ENCODE results near the gene LRRFIP1.

Gene LRRFIP1

DNA sequence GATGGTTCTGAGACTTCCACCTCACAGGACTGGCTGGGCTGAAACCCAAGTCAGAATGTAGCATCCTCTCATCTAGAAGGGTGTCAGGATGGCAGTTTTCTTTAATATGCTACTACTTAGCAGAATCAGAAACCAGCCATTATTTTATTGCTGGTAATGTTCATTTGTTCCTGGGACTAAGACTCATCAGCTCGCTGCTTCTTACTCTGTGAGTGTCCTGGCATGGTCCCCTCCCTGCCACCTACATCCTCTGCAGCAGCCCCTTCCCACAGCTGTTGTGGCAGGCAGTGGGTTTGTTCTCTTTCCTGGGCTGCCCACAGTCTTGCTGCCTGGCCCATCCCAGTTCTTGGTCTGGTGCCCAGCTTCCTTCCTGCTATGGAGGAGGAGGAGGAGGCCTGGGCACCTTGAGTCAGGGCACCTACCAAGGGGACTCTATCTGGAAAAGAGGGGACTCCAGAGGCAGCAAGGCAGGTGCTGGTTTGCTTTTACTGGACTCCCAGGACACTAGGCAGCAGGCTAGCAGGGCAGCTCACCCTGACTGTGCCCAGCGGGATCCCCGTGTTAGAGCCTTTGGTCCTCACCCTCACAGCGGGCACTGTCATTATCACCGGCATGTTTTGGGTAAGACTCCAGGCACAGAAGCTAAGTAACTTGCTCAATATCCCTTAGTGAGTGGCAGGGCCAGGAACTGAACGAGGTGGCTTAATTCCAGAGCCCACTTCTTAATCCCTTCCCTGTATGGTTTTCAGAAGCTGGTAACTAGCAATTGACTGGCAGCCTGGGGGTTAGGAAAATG lies 62.1 kb downstream of the LRRFIP1 start:
- DNase-seq = peak; percentile 32

DNA sequence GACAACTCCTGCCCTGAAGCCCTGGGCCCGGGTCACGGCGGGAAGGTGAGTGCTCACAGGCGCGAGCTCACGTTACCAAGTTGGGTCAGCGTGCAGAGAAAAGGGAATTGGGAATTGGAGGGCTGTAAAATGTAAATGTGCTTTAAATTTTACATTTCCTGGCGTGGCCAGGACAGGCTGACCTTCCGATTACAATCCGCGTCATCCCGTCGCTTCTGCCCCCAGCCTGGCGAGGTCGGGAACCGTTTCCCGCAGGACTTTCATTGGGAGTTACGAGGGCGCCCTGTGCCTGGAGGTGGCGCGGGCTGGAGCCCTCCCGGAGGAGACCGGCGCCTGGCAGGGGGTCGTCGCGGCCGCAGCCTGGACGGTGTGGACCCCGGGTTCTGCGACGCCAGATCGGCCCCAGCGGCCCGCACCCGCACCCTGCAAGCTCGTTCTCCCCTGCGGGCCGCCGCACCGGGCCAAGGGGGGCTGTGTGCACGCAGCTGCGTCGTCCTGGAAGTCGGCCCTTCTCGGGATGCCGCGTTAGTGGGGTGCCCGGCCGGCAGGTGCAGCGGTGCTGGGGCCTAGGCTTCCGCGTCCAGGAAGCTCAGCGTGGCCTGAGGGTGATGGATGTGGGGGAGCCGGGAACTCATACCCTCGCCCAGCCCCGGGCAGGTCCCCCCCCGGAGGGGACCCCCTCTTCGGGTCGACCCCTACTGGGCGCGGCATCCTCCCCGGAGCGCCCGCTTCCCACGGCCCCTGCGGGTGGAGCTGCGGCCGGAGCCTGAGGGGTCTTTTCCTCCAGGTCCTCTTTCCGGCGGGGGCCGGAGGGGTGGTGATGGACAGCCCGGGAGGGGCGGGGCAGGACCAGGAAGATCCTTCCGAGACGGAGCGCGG lies 63.9 kb downstream of the LRRFIP1 start:
- no peak for DNase-seq

GRCh38 chr2:237691908-237692600 lies 64.7 kb downstream of the LRRFIP1 start:
- peak; percentile 90 for DNase-seq

- peak; percentile 36 for DNase-seq
Measured at GRCh38 chr2:237692601-237693290, 65.4 kb downstream of the LRRFIP1 start.

GRCh38 chr2:237693291-237693994 lies 66.1 kb downstream of the LRRFIP1 start:
- DNase-seq = peak; percentile 61

GRCh38 chr2:237694415-237695194 lies 67.2 kb downstream of the LRRFIP1 start:
- DNase-seq = no peak

DNA sequence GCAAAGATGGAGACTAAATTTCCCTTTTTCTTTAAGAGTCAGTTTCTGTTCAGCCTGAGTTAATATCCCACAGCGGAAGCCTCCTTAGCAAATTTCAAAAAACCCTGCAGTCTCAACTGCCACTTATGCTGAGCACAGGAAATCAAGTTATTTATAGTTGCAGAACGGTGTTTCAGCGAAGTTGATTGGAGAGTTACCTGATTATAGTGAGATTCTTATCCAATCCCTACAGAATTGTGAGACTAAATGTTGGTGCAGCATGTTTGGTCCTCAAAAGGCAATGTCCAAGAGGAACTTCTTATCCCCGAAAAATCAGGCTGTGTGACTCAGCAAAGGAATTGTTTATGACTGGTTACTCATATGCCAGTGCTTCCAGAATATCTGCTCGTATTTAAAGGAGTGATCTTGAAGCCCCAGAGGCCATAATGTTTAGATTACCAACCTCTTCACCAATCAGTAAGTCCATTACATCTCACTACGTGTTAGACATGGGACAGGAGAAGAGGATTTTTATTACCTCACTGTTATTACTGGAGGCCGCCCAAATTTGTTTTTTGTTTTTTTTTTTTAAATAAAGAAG lies 67.9 kb downstream of the LRRFIP1 start:
- DNase-seq = peak; percentile 95

- DNase-seq = no peak
Measured at GRCh38 chr2:237696461-237696860, 69.1 kb downstream of the LRRFIP1 start.

DNA sequence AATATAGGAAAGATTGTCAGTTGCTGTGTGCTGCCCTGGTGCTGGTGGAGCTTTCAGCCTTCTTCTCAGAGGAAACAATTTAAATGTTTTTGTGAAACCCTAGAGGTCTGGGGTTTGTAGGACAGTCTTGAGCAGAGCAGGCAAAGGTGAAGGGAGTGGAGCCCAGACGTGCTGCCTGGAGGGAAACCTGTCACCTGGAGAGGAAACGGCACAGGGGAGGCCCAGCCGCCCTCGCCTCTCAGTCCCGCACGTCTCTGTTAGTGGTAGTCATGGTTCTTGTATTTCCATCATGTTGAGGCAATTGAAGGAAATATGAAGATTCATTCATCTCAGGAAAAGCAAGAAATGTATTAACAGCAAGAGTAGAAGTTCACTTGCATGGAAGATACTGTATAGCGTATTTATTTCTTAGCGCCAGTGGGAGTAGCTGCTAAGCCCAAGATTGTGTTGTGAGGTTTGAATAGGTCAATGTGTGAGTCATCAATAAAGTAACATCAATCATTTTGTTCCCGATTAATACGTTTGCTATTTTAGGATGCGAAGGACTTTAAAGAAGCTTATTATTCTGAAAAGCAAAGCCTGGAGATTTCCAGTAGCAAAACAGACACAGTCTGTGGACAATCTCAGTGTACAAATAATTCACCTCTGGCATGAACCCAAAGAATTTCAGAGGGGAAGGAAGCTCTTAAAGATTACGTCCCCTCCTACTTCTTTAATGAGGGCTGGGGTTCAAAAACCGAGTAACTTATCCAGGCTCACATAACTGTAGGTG lies 70.4 kb downstream of the LRRFIP1 start:
- no peak for DNase-seq

- no peak for DNase-seq
Measured at GRCh38 chr2:237698358-237698694, 70.9 kb downstream of the LRRFIP1 start.

DNA sequence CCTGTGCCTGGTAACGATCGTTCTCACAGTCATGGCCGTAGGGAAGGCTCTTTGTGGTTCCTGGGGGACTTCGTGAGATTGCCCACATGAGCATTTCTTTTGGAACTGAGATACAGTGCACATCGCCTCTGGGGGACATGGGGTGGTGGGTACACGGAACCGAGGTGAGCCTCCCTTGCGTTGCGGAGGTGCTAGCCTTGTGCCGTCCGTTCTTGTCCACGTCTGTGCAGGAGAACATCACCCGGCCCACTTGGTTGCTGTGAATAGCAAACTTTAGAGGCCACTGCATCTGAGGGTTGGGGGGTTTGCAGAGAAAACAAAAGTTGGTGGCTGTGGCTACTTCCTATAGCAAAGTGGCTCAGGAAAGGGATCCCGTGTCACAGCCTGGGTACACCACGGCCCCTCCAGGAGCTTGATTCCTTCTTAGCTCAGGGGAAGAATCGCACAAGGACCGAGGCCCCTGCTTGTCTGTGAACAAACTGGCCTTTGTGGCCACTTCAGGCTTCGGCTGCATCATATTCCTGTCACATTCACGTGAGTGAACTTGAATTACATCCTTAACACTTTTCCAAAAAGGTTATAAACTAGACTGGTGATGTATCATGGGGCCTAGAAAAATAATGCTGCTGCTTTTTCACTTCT lies 72.6 kb downstream of the LRRFIP1 start:
- no peak for DNase-seq

GRCh38 chr2:237700512-237701032 lies 73.2 kb downstream of the LRRFIP1 start:
- DNase-seq = peak; percentile 82

DNA sequence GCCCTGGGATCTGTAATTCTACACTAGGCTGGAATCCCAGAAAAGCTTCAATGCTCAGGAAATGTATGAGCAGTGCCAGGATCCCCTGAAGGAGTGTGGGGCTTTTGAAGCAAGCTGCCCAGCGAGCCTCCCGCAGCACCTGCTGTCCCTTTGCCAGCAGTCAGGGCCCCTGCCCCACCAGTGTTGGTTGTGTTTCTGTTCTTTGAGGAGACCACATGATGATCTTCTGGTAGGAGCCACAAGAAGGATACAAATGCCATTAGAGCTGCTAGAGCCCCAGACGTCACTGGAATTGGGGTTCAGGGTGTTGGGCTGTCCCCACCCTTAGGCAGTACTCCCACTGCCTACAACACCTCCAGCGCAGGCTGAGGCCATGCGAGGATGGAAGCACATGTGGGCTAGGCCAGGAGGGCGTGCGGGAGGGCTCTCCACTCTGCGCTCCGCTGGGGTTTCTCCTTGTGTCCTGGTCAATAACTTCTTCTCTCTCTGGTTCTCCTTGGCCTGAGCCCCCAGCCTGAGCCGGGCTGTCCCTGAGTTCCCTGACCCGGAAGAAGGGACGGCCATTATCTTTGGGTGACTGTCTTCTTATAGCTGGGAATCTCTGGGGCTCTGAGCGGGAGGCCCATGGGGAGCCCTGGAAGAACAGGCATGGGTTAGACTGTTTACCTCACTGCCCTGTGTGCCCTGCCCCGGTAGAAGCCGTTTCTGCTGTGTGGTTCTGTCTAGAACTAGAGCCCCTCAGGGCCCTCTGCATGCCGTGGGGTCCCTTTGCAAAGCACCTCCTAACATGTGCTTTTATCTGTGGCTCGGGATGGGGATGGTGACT lies 73.9 kb downstream of the LRRFIP1 start:
- no peak for DNase-seq

- no peak for DNase-seq
Measured at GRCh38 chr2:237701859-237702390, 74.5 kb downstream of the LRRFIP1 start.

DNA sequence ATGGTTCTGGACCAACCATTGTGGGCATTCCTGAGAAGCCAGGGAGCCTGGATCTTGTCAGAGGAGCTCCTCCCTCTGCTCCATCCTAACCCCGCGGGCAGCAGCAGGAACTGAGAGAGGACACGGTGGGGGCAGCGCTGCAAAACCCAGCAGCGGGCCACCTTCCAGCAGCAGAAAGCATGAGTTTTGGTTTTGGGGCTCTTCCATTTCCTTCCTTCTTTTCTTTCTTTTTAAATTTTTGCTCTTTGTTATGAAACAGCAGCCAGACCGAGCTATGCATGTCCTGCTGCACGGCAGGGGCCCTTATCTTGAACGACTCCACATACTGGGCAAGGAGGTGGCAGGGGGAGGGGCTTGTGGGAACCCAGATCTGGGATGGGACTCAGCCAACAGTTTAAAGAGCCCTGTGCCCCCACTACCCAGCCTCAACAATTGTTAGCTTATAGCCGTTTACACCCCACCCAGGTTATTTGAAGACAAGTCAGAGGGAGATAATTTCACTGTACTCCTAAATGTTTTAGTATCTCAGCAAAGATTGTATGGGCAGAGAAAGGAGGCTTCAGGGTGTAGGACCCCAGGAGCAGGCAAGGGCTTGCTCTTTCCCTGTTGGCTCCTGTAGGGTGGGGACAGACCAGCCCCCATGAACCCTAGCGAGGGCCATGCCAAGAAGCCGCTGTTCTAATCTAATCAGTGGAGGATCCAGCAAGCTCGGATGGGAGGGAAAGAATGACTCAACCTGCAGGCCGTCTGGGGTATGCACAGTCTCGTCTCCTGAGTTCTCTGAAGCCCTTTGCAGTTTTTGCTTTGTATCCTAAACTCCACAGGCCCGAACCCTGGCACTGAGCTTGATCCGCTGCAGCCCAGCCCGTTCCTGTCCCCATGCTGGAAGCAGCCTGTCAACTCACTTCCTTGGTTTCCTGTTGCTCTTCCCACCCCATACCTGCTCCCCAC lies 75.3 kb downstream of the LRRFIP1 start:
- peak; percentile 72 for DNase-seq

DNA sequence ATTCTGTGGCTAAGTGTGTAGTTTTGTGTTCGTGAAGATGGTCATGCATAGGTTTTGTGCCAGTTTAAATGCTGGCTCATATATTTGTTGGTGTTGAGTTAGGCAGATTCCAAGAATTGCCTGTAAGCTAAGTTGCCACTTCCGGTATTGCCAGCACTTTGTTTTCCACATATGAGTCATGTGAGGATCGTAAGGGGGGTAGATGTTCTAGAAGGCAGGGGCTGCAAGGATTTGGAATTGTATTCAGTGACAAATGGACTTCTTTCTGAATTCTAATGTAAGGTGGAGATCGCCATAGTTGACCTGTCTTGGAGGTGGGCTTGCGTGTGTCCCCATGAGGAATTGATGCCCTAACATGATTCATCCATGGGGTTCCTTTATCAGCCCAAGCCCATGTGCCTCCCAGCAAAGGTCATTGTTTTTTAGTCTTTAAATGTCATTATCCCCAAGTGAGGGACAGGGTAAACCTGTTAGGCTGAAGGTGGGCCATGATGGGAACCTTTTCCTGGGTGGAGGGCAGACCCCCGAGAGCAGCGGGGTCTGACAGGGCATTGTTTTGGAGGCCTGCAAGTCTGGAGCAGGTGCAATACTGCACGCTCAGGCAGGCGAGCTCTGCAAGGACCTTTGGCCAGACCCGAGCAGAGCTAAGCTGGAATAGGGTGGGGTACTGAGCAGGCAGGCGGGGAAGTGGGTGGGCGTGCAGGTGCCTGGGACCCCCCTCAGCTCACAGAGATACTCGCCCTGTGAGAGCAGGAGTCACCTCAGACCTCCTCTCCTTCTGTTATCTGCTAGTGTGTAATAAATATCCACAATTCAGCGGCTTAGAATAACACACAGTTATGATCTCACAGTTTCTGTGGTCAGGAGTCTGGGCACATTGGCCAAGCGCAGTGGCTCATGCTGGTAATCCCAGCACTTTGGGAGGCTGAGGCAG lies 77.4 kb downstream of the LRRFIP1 start:
- DNase-seq = peak; percentile 79
